A549 (cell line): ENCODE results near the gene ANLN. TPM values are rescaled to one million over a fixed set of nuclear protein-coding genes. Genes with fewer than 3 reads are reported as not detected.
"Not testable (repeated sequence)": the region's sequence is repeated elsewhere in the genome, so short reads cannot be mapped to it uniquely, and the experiment has no call there.

Experiments used
- ATAC-seq, 2 experiments: fragments of 200-7000 bp in 1 of 2; fragments of >200 bp in 1 of 2; cut with Nextera tagmentation in 1 of 2; cut with Tn5 transposase in 1 of 2; 3 replicates each; pipeline versions ENCODE4 v1.8.0 to v1.9.1; 2018 to 2020; ENCODE audit warnings: mild to moderate bottlenecking in 1 of 2, moderate library complexity in 1 of 2
- CTCF ChIA-PET: fragments of 300-600 bp; sonication (Branson Sonifier 250); formaldehyde crosslinking; extraction: SDS; loops from one replicate; lab custom pipeline; 2021; ENCODE audit warnings: antibody characterized with exemption, inconsistent platforms; lab: Yijun Ruan, JAX
- POLR2A ChIA-PET: fragments of 350-600 bp; formaldehyde crosslinking; extraction: SDS; loops from one replicate; lab custom pipeline; 2021; ENCODE audit warnings: antibody characterized with exemption, inconsistent platforms; lab: Yijun Ruan, JAX
- DNase-seq, 2 experiments: peaks; one replicate each; pipeline versions ENCODE4 v3.0.0 to v3.0.0-alpha.2; 2011 to 2016; ENCODE audit warnings: low read depth in 1 of 2, low spot score in 1 of 2
- FAIRE-seq: peaks from 2 replicates; lab custom pipeline; 2011; peaks lifted over from hg19 to GRCh38; lab: Jason Lieb, UNC
- H3K27ac ChIP-seq, 2 experiments: fragments of >200 bp; sonication (Bioruptor Twin); formaldehyde crosslinking; 3 replicates each; pipeline ENCODE4 v1.5.1; 2016 to 2017
- H3K4me1 ChIP-seq: fragments of >200 bp; sonication (Bioruptor Twin); formaldehyde crosslinking; 3 replicates; pipeline ENCODE4 v1.6.1; 2016
- H3K4me2 ChIP-seq: fragments of >200 bp; sonication (Bioruptor Twin); formaldehyde crosslinking; 3 replicates; pipeline ENCODE4 v1.6.1; 2016
- H3K4me3 ChIP-seq: fragments of >200 bp; sonication (Bioruptor Twin); formaldehyde crosslinking; 3 replicates; pipeline ENCODE4 v1.5.1; 2016
- H3K9me3 ChIP-seq: fragments of >200 bp; sonication (Bioruptor Twin); formaldehyde crosslinking; 3 replicates; pipeline ENCODE4 v1.6.1; 2016
- BCL3 ChIP-seq: fragments of >200 bp; sonication (Bioruptor Twin); formaldehyde crosslinking; IDR thresholded peaks from 3 replicates; pipeline ENCODE4 v1.6.1; 2016
- BHLHE40 ChIP-seq: IDR thresholded peaks from 2 replicates; pipeline ENCODE4 v1.6.1; 2012; ENCODE audit warnings: low read depth, low read length, inconsistent platforms
- CBX2 ChIP-seq: fragments of 200-600 bp; sonication (generic); IDR thresholded peaks from 2 replicates; pipeline ENCODE4 v1.6.1; 2016; ENCODE audit warnings: low read depth, mild to moderate bottlenecking, borderline replicate concordance
- CHD2 ChIP-seq: fragments of 150-350 bp; IDR thresholded peaks from 2 replicates; pipeline ENCODE4 v1.6.1; 2014; ENCODE audit warnings: low read length; ENCODE audit not compliant: partially characterized antibody
- CHD4 ChIP-seq: fragments of 200-600 bp; sonication (generic); IDR thresholded peaks from 2 replicates; pipeline ENCODE4 v1.6.1; 2016; ENCODE audit warnings: antibody characterized with exemption, mild to moderate bottlenecking, borderline replicate concordance
- E2F6 ChIP-seq: IDR thresholded peaks from 2 replicates; pipeline ENCODE4 v1.6.1; 2012; ENCODE audit warnings: low read depth, borderline replicate concordance
- EHF ChIP-seq: fragments of 250-450 bp; sonication (Bioruptor Pico); IDR thresholded peaks from 2 replicates; pipeline ENCODE4 v1.5.0; 2020; ENCODE audit warnings: mild to moderate bottlenecking
- EP300 ChIP-seq, 2 experiments: fragments of >200 bp; sonication (Bioruptor Twin); formaldehyde crosslinking; IDR thresholded peaks; 2 replicates in 1 of 2; 3 replicates in 1 of 2; pipeline ENCODE4 v1.6.1; 2016 to 2017
- ESRRA ChIP-seq: fragments of 150-350 bp; IDR thresholded peaks from 2 replicates; pipeline ENCODE4 v1.6.1; 2014; ENCODE audit warnings: mild to moderate bottlenecking, low read length, borderline replicate concordance
- FOSB ChIP-seq: fragments of 250-450 bp; sonication (Bioruptor Pico); IDR thresholded peaks from 2 replicates; pipeline ENCODE4 v1.5.0; 2020; ENCODE audit warnings: mild to moderate bottlenecking, moderate library complexity
- FOXS1 ChIP-seq: fragments of 250-450 bp; sonication (Bioruptor Pico); IDR thresholded peaks from 2 replicates; pipeline ENCODE4 v1.5.0; 2020; ENCODE audit warnings: mild to moderate bottlenecking, moderate library complexity
- GATA3 ChIP-seq: IDR thresholded peaks from 2 replicates; pipeline ENCODE4 v1.6.1; 2012; ENCODE audit warnings: borderline replicate concordance
- HDAC2 ChIP-seq: fragments of 200-600 bp; sonication (generic); IDR thresholded peaks from 2 replicates; pipeline ENCODE4 v1.6.1; 2016
- HOXA7 ChIP-seq: fragments of 250-450 bp; sonication (Bioruptor Pico); IDR thresholded peaks from 2 replicates; pipeline ENCODE4 v1.5.0; 2020; ENCODE audit warnings: mild to moderate bottlenecking, moderate library complexity
- MYC ChIP-seq: IDR thresholded peaks from 2 replicates; pipeline ENCODE4 v1.6.1; 2012; ENCODE audit warnings: mild to moderate bottlenecking, inconsistent platforms, low read length, improper control_type of control experiment, borderline replicate concordance
- NFE2L2 ChIP-seq: fragments of 150-350 bp; conservative IDR thresholded peaks from 2 replicates; pipeline ENCODE4 v1.6.1; 2014; ENCODE audit warnings: low read length
- NPAS2 ChIP-seq: fragments of 250-450 bp; sonication (Bioruptor Pico); IDR thresholded peaks from 2 replicates; pipeline ENCODE4 v1.8.0; 2022; ENCODE audit warnings: mild to moderate bottlenecking, moderate library complexity, borderline replicate concordance
- NR3C1 ChIP-seq: fragments of >200 bp; sonication (Bioruptor Twin); formaldehyde crosslinking; IDR thresholded peaks from 3 replicates; pipeline ENCODE4 v1.6.1; 2017
- POLR2A ChIP-seq: IDR thresholded peaks from 2 replicates; pipeline ENCODE4 v1.6.1; 2012; ENCODE audit warnings: mild to moderate bottlenecking, low read length
- RCOR1 ChIP-seq: fragments of 150-350 bp; IDR thresholded peaks from 2 replicates; pipeline ENCODE4 v1.6.1; 2014; ENCODE audit warnings: antibody characterized with exemption, low read length, low read depth
- RNF2 ChIP-seq: fragments of 200-600 bp; sonication (generic); IDR thresholded peaks from 2 replicates; pipeline ENCODE4 v1.6.1; 2016; ENCODE audit warnings: low read depth, mild to moderate bottlenecking, antibody characterized with exemption, moderate library complexity, borderline replicate concordance
- SMC3 ChIP-seq: fragments of >200 bp; sonication (Bioruptor Twin); formaldehyde crosslinking; IDR thresholded peaks from 3 replicates; pipeline ENCODE4 v1.6.1; 2018; ENCODE audit warnings: inconsistent platforms
- TP53 ChIP-seq: fragments of 250-450 bp; sonication (Bioruptor Pico); IDR thresholded peaks from 2 replicates; pipeline ENCODE4 v1.5.0; 2021; ENCODE audit warnings: mild to moderate bottlenecking, moderate library complexity
- ZFP36 ChIP-seq: fragments of 450-650 bp; IDR thresholded peaks from 2 replicates; pipeline ENCODE4 v1.6.1; 2014; ENCODE audit warnings: borderline replicate concordance; ENCODE audit not compliant: partially characterized antibody
- ZNF302 ChIP-seq: fragments of 250-450 bp; sonication (Bioruptor Pico); IDR thresholded peaks from 2 replicates; pipeline ENCODE4 v1.9.0; 2021; ENCODE audit warnings: inconsistent platforms, mild to moderate bottlenecking, moderate library complexity
- WGBS: methylation state at CpG from one replicate; pipeline ENCODE4 v1.1.6; 2017; ENCODE audit errors: missing lambda C conversion rate; 5-methylcytosine and 5-hydroxymethylcytosine counted together
- polyA plus RNA-seq, 4 experiments: library from polyadenylated mRNA; depleted of rRNA in 3 of 4; stranded (reverse); fragments of >200 nt; fragmentation: RNase III in 1 of 4; extraction: RNeasy Plus Mini Kit Qiagen cat#74134 plus additional on column Dnase treatment in 1 of 4; gene quantifications; 2 replicates in 3 of 4; 3 replicates in 1 of 4; pipeline ENCODE4 v1.2.3, GENCODE V29; 2011 to 2017
- TF ChIP-seq, protein P1 (sequence below): fragments of 450-650 bp; IDR thresholded peaks from 2 replicates; pipeline ENCODE4 v1.6.1; 2014; ENCODE audit warnings: antibody characterized with exemption
- TF ChIP-seq, protein P2 (sequence below): IDR thresholded peaks from 2 replicates; pipeline ENCODE4 v1.6.1; 2012
- TF ChIP-seq, protein P3 (sequence below): fragments of 150-350 bp; IDR thresholded peaks from 2 replicates; pipeline ENCODE4 v1.6.1; 2014; ENCODE audit warnings: low read depth, mild to moderate bottlenecking, low read length

Gene ANLN
- polyA plus RNA-seq, 2 of the 4 experiments (the other 2 are of a cell fraction) = 52.4 to 72.9 TPM

GRCh38 chr7:36462551-36463137 lies 73.0 kb downstream of the ANLN start:
- Histone ChIP-seq H3K9me3 (no peaks in the 10 kb centered on the region), H3K4me1 (no peaks in the 10 kb centered on the region), H3K4me2 (no peak overlapping the region), H3K4me3 (no peak overlapping the region), H3K27ac (no peak overlapping the region)
- ChIA-PET POLR2A (no interaction called here), CTCF (interaction anchor here (1.2 to 1.6 kb wide), 3 partner anchors 11 to 209 kb away, joined by 3 to 6 read pairs (median 3); no protein-coding TSS in a partner anchor)
- 71% methylated on average over 6 of the region's 6 CpGs for WGBS
- FAIRE-seq = no peak
- TF ChIP-seq GATA3 = no peak
- no peak for TF ChIP-seq ZFP36
- no peak for TF ChIP-seq EP300 (IDR thresholded peaks at IDR 0.05)
- TF ChIP-seq HOXA7 (CRISPR knock-in tag) = no peak
- TF ChIP-seq CHD2 = no peak
- TF ChIP-seq TP53 (CRISPR knock-in tag) = no peak
- TF ChIP-seq, protein P1, sequence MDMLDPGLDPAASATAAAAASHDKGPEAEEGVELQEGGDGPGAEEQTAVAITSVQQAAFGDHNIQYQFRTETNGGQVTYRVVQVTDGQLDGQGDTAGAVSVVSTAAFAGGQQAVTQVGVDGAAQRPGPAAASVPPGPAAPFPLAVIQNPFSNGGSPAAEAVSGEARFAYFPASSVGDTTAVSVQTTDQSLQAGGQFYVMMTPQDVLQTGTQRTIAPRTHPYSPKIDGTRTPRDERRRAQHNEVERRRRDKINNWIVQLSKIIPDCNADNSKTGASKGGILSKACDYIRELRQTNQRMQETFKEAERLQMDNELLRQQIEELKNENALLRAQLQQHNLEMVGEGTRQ = no peak
- TF ChIP-seq CBX2 = no peak
- TF ChIP-seq NR3C1 = no peak
- TF ChIP-seq POLR2A = no peak
- TF ChIP-seq FOSB = no peak
- TF ChIP-seq RCOR1 = no peak
- TF ChIP-seq RNF2 = no peak
- no peak for DNase-seq
- ATAC-seq = no peak

GRCh38 chr7:36464271-36464670 lies 74.6 kb downstream of the ANLN start:
- Histone ChIP-seq H3K4me2 (no peak overlapping the region), H3K4me3 (no peak overlapping the region), H3K4me1 (no peaks in the 10 kb centered on the region), H3K9me3 (no peaks in the 10 kb centered on the region), H3K27ac (no peak overlapping the region)
- DNase-seq (no peak), ATAC-seq (no peak), FAIRE-seq (peak; percentile 18)
- 66% methylated on average over 3 of the region's 3 CpGs for WGBS
- TF ChIP-seq EHF (CRISPR knock-in tag) = no peak
- TF ChIP-seq ESRRA = no peak
- no peak for TF ChIP-seq NPAS2 (CRISPR knock-in tag)
- no peak for TF ChIP-seq NR3C1
- no peak for TF ChIP-seq BHLHE40
- TF ChIP-seq FOXS1 (CRISPR knock-in tag) = no peak
- no peak for TF ChIP-seq MYC
- TF ChIP-seq CBX2 = no peak
- TF ChIP-seq, protein P2, sequence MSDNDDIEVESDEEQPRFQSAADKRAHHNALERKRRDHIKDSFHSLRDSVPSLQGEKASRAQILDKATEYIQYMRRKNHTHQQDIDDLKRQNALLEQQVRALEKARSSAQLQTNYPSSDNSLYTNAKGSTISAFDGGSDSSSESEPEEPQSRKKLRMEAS = no peak
- no peak for TF ChIP-seq HDAC2
- TF ChIP-seq CHD4 = no peak
- no peak for TF ChIP-seq E2F6
- no peak for TF ChIP-seq BCL3
- TF ChIP-seq, protein P3, sequence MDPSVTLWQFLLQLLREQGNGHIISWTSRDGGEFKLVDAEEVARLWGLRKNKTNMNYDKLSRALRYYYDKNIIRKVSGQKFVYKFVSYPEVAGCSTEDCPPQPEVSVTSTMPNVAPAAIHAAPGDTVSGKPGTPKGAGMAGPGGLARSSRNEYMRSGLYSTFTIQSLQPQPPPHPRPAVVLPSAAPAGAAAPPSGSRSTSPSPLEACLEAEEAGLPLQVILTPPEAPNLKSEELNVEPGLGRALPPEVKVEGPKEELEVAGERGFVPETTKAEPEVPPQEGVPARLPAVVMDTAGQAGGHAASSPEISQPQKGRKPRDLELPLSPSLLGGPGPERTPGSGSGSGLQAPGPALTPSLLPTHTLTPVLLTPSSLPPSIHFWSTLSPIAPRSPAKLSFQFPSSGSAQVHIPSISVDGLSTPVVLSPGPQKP = no peak
- TF ChIP-seq NFE2L2 = no peak
- TF ChIP-seq, protein P1 = no peak
- TF ChIP-seq EP300 (IDR thresholded peaks at IDR 0.05) = no peak
- TF ChIP-seq SMC3 = no peak
- no peak for TF ChIP-seq ZNF302 (CRISPR knock-in tag)
- TF ChIP-seq TP53 (CRISPR knock-in tag) = no peak
- TF ChIP-seq, all 56 proteins: peak for 0
- ChIA-PET CTCF (interaction anchor here (0.7 to 1.2 kb wide), 3 partner anchors 8 to 737 kb away, joined by 3 read pairs; no protein-coding TSS in a partner anchor), POLR2A (interaction anchor here (0.6 kb wide), 1 partner anchor 300 kb away, joined by 3 read pairs; no protein-coding TSS in a partner anchor)

DNA sequence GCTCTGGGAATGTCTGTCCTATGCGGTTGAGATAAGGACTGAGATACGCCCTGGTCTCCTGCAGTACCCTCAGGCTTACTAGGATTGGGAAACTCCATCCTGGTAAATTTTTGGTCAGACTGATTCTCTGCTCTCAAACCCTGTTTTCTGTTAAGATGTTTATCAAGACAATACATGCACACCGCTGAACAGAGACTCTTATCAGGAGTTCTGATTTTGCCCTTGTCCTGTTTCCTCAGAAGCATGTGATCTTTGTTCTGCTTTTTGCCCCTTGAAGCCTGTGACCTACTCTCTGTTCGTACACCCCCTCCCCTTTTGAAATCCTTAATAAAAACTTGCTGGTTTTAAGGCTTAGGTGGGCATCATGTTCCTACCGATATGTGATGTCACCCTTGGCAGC lies 76.3 kb downstream of the ANLN start:
- H3K4me2 ChIP-seq, FAIRE-seq, H3K4me1 ChIP-seq, ATAC-seq, H3K9me3 ChIP-seq, H3K4me3 ChIP-seq, POLR2A ChIA-PET, H3K27ac ChIP-seq, DNase-seq: not testable (repeated sequence)
- WGBS = 59% methylated on average over 5 of the region's 5 CpGs
- CTCF ChIA-PET = interaction anchor here (0.6 to 0.7 kb wide), 2 partner anchors 22 to 1449 kb away, joined by 3 read pairs; no protein-coding TSS in a partner anchor
